Pancreas (tissue), 10 donors: ENCODE measurements around the gene FHOD3. TPM values are rescaled to one million over a fixed set of nuclear protein-coding genes. Genes with fewer than 3 reads are reported as not detected.
"Not testable (repeated sequence)": the region's sequence is repeated elsewhere in the genome, so short reads cannot be mapped to it uniquely, and the experiment has no call there.

Source experiments
- ATAC-seq, 4 donors: fragments of 200-7000 bp; cut with Tn5 transposase; one replicate each; pipeline versions ENCODE4 v1.8.0 to v1.9.1; 2020; ENCODE audit warnings: mild to moderate bottlenecking in 4 of 4, moderate library complexity in 4 of 4
- DNase-seq, 6 donors: peaks; one replicate each; pipeline ENCODE4 v3.0.0-alpha.2; 2020
- FAIRE-seq: peaks from 2 replicates; lab custom pipeline; 2012; peaks lifted over from hg19 to GRCh38; lab: Jason Lieb, UNC
- H3K27ac ChIP-seq, 4 donors: fragments of 200-600 bp; sonication (generic); 1 replicate in 3 of 4; 2 replicates in 1 of 4; pipeline versions ENCODE4 v1.5.0 to v1.8.0; 2020
- H3K27me3 ChIP-seq, 4 donors: fragments of 200-600 bp; one replicate each; pipeline ENCODE4 v1.8.0; 2021
- H3K36me3 ChIP-seq, 3 donors: fragments of 200-600 bp; sonication (generic) in 1 of 3; one replicate each; pipeline versions ENCODE4 v1.5.0 to v1.8.0; 2020 to 2021
- H3K4me1 ChIP-seq, 3 donors: fragments of 200-600 bp; one replicate each; pipeline ENCODE4 v1.8.0; 2021
- H3K4me3 ChIP-seq, 4 donors: fragments of 200-600 bp; sonication (generic) in 2 of 4; one replicate each; pipeline versions ENCODE4 v1.5.0 to v1.8.0; 2020 to 2021
- H3K9me3 ChIP-seq, 4 donors: fragments of 200-600 bp; one replicate each; pipeline ENCODE4 v1.8.0; 2021
- WGBS, 2 donors: extraction: QIAGEN DNeasy Blood & Tissue Kit; methylation state at CpG; one replicate each; pipeline ENCODE4 v1.1.7; 2013; 5-methylcytosine and 5-hydroxymethylcytosine counted together
- intact Hi-C, 3 donors: fragments of 100-400 bp; cut with DNase I; formaldehyde crosslinking; loops; one replicate each; pipeline versions ENCODE4 v1.11.1 to v1.14.2; 2022
- polyA plus RNA-seq, 2 donors: library from polyadenylated mRNA; stranded (reverse); fragments of 200-250 nt; gene quantifications; one replicate each; pipeline ENCODE4 v1.2.3, GENCODE V29; 2013
- total RNA-seq, 6 donors: library from RNA; stranded (reverse); fragmentation: NEBNext Ultra II Directional in 4 of 6; extraction: Animal tissue kit (Norgen Biotek cat#: 25700) in 4 of 6; gene quantifications; one replicate each; pipeline versions ENCODE4 v1.2.1 to v1.2.4, GENCODE V29; 2021 to 2023
- TF ChIP-seq, protein P1 (sequence below), 4 donors: fragments of 200-600 bp; sonication (generic) in 3 of 4; IDR thresholded peaks; one replicate each; pipeline versions ENCODE4 v1.5.0 to v1.8.0; 2021; ENCODE audit warnings: antibody characterized with exemption in 4 of 4
- donor health status: healthy with polysubstance abuse.
- donor health status: DM: no; HTN: no; CAD: no; lungs with moderate emphysema.
- donor health status: DM: no; HTN: no; CAD: no.
- donor health status: control.
- donor health status: control.
- donor health status: Bipolar disorder and iron deficiency.
- donor health status: DM: yes; HTN: yes; CAD: no.
- donor health status: DM: no; HTN: no; CAD: no.
- donor health status: DM: no; HTN: no; CAD: no.
- donor health status: DM: yes; HTN: yes; CAD: no.

The FHOD3 gene
- total and polyA plus RNA-seq, 8 donors = 0.25 to 4.3 (median 1.2) TPM

- Histone ChIP-seq H3K9me3 (no peaks in the 10 kb centered on the region), H3K27ac (no peak overlapping the region), H3K4me3 (no peak overlapping the region), H3K4me1 (peaks cover 6 to 32% (median 27%) of the 10 kb centered on the region in 3 donors), H3K27me3 (no peaks in the 10 kb centered on the region), H3K36me3 (no peaks in the 10 kb centered on the region)
- ATAC-seq (peak; percentile 41 to 71 (median 54)), FAIRE-seq (no peak), DNase-seq (no peak)
- intact Hi-C loops = no loop called here
- 19 to 31% methylated on average over 1 of the region's 1 CpG for WGBS, 2 donors
- TF ChIP-seq, protein P1, sequence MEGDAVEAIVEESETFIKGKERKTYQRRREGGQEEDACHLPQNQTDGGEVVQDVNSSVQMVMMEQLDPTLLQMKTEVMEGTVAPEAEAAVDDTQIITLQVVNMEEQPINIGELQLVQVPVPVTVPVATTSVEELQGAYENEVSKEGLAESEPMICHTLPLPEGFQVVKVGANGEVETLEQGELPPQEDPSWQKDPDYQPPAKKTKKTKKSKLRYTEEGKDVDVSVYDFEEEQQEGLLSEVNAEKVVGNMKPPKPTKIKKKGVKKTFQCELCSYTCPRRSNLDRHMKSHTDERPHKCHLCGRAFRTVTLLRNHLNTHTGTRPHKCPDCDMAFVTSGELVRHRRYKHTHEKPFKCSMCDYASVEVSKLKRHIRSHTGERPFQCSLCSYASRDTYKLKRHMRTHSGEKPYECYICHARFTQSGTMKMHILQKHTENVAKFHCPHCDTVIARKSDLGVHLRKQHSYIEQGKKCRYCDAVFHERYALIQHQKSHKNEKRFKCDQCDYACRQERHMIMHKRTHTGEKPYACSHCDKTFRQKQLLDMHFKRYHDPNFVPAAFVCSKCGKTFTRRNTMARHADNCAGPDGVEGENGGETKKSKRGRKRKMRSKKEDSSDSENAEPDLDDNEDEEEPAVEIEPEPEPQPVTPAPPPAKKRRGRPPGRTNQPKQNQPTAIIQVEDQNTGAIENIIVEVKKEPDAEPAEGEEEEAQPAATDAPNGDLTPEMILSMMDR (IDR thresholded peaks at IDR 0.05) = no peak
These were observed 517.5 kb downstream of the FHOD3 start for GRCh38 chr18:36814994-36815393.

GRCh38 chr18:36816096-36816495, 518.6 kb downstream of the FHOD3 start:
- intact Hi-C loops, H3K9me3 ChIP-seq, FAIRE-seq, H3K27ac ChIP-seq, H3K4me3 ChIP-seq, H3K27me3 ChIP-seq, DNase-seq, H3K36me3 ChIP-seq, ATAC-seq: not testable (repeated sequence)
- peaks cover 6 to 32% (median 27%) of the 10 kb centered on the region in 3 donors for H3K4me1 ChIP-seq

DNA sequence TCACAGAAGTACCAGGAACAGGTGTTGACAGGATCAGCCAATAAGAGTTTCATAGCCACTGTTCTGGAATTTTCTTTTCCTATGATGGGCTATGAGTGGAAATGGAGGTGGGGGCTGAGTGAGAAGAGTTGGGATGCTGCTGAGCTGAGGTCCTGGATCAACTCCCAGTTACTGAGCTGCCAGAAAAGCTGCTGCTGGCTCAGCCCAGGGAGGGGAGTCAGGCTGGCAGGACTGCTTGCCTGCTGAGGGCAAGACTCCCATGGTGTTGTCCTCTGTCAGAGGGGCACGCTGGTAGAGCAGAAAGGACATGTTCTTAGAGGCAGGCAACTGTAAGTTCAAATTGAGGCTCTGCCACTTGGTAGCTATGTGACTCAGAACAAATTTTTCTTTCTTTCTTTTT, 519.5 kb downstream of the FHOD3 start:
- TF ChIP-seq, protein P1 (IDR thresholded peaks at IDR 0.05) = no peak
- no peak overlapping the region for H3K4me3 ChIP-seq
- ATAC-seq = no peak
- H3K9me3 ChIP-seq = no peaks in the 10 kb centered on the region
- DNase-seq = no peak
- no peaks in the 10 kb centered on the region for H3K27me3 ChIP-seq
- no peaks in the 10 kb centered on the region for H3K36me3 ChIP-seq
- no peak overlapping the region for H3K27ac ChIP-seq
- intact Hi-C loops = no loop called here
- peaks cover 6 to 32% (median 27%) of the 10 kb centered on the region in 3 donors for H3K4me1 ChIP-seq
- 88 to 94% methylated on average over 1 of the region's 1 CpG for WGBS, 2 donors
- FAIRE-seq = no peak

DNA sequence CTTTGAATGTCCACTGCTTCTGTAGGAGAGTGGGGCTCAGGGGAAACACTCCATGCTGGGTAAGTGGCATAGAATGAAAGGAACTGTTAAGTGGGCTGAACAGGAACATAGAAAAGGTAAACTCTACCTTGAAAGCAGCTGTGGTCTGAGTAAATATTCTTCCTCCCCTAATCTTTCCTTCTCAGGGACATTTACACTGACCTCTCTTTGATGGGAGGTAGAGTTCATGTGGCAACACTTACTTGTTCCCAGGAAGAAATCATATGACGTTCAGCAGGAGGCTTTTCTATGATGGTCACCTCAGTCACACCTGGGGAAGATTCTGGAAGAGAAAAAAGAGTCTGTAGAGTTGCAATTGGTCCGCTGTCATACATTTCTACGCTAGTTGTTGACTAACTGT, 521.1 kb downstream of the FHOD3 start:
- Histone ChIP-seq H3K27ac (peak overlapping the region in 3 of 4 donors; percentile 1 to 79 (median 65)), H3K4me1 (peaks cover 6 to 32% (median 27%) of the 10 kb centered on the region in 3 donors), H3K9me3 (no peaks in the 10 kb centered on the region), H3K27me3 (no peaks in the 10 kb centered on the region), H3K36me3 (no peaks in the 10 kb centered on the region), H3K4me3 (no peak overlapping the region)
- DNase-seq (no peak), FAIRE-seq (no peak), ATAC-seq (peak; percentile 60 to 87 (median 83))
- TF ChIP-seq, protein P1 (IDR thresholded peaks at IDR 0.05) = no peak
- 36 to 44% methylated on average over 3 of the region's 3 CpGs for WGBS, 2 donors
- intact Hi-C loops = no loop called here

- H3K4me1 ChIP-seq = peaks cover 6 to 29% (median 26%) of the 10 kb centered on the region in 3 donors
- no peaks in the 10 kb centered on the region for H3K9me3 ChIP-seq
- H3K36me3 ChIP-seq = no peaks in the 10 kb centered on the region
- no peak for ATAC-seq
- H3K27ac ChIP-seq = peak overlapping the region in 3 of 4 donors; percentile 1 to 79 (median 65)
- TF ChIP-seq, protein P1 (IDR thresholded peaks at IDR 0.05) = no peak
- no peak overlapping the region for H3K4me3 ChIP-seq
- FAIRE-seq = no peak
- no peaks in the 10 kb centered on the region for H3K27me3 ChIP-seq
- intact Hi-C loops = no loop called here
- no peak for DNase-seq
These were observed 522.1 kb downstream of the FHOD3 start for GRCh38 chr18:36819621-36820020.
